SK-N-SH (cell line): Measurements from ENCODE around the gene EPHB2. TPM values are rescaled to one million over a fixed set of nuclear protein-coding genes. Genes with fewer than 3 reads are reported as not detected.

ENCODE experiments used
- CTCF ChIA-PET: fragments of 300-600, 350-600 bp; formaldehyde crosslinking; extraction: SDS; loops from one replicate; lab custom pipeline; 2021; lab: Yijun Ruan, JAX
- POLR2A ChIA-PET: fragments of 350-600 bp; sonication (Branson Sonifier 250); formaldehyde crosslinking; extraction: SDS; loops from one replicate; lab custom pipeline; 2020; ENCODE audit warnings: antibody characterized with exemption, inconsistent platforms; lab: Yijun Ruan, JAX
- DNase-seq: peaks from one replicate; pipeline ENCODE4 v3.0.0; 2012
- H2AFZ ChIP-seq: fragments of 200-600 bp; sonication (generic); 2 replicates; pipeline ENCODE4 v1.8.1; 2016; ENCODE audit warnings: antibody characterized with exemption, mild to moderate bottlenecking, low read depth
- H3F3A ChIP-seq: fragments of 200-600 bp; sonication (generic); replicated peaks from 2 replicates; pipeline ENCODE3; 2016; ENCODE audit warnings: antibody characterized with exemption, mild to moderate bottlenecking; ENCODE audit not compliant: insufficient read depth
- H3K27ac ChIP-seq, 2 experiments: fragments of 200-500 bp in 1 of 2; fragments of 200-600 bp in 1 of 2; sonication (Bioruptor generic) in 1 of 2; sonication (generic), shearing (Covaris generic) in 1 of 2; 2 replicates each; pipeline versions ENCODE4 v1.5.1 to v1.6.1; 2014 to 2016; ENCODE audit warnings: low read depth in 2 of 2, inconsistent platforms in 1 of 2, low read length in 1 of 2, mild to moderate bottlenecking in 1 of 2, mixed read lengths in 1 of 2
- H3K27me3 ChIP-seq: fragments of 200-600 bp; sonication (generic), shearing (Covaris generic); 2 replicates; pipeline ENCODE4 v1.6.1; 2016; ENCODE audit warnings: mixed run types; ENCODE audit not compliant: insufficient read depth
- H3K36me3 ChIP-seq, 2 experiments: fragments of 200-500 bp in 1 of 2; fragments of 200-600 bp in 1 of 2; sonication (Bioruptor generic) in 1 of 2; sonication (generic) in 1 of 2; replicated peaks in 1 of 2; 2 replicates each; pipeline versions ENCODE3 to v1.5.1; 2014 to 2016; ENCODE audit warnings: low read length in 1 of 2, mild to moderate bottlenecking in 1 of 2; ENCODE audit not compliant: insufficient read depth in 2 of 2, control insufficient read depth in 1 of 2
- H3K4me1 ChIP-seq, 2 experiments: fragments of 200-500 bp in 1 of 2; fragments of 200-600 bp in 1 of 2; sonication (Bioruptor generic) in 1 of 2; sonication (generic), shearing (Covaris generic) in 1 of 2; 2 replicates each; pipeline versions ENCODE4 v1.5.1 to v1.6.1; 2014 to 2016; ENCODE audit warnings: low read depth in 1 of 2, low read length in 1 of 2, mixed run types in 1 of 2; ENCODE audit not compliant: insufficient read depth in 2 of 2, control insufficient read depth in 1 of 2
- H3K4me2 ChIP-seq: fragments of 200-600 bp; sonication (generic), shearing (Covaris generic); 2 replicates; pipeline ENCODE4 v1.6.1; 2017; ENCODE audit warnings: mixed run types
- H3K4me3 ChIP-seq, 2 experiments: fragments of 200-500 bp in 1 of 2; fragments of 200-600 bp in 1 of 2; sonication (Bioruptor generic) in 1 of 2; sonication (generic), shearing (Covaris generic) in 1 of 2; 2 replicates each; pipeline versions ENCODE4 v1.5.1 to v1.8.1; 2014 to 2016; ENCODE audit warnings: low read depth in 2 of 2, inconsistent platforms in 1 of 2, low read length in 1 of 2, mild to moderate bottlenecking in 1 of 2, mixed read lengths in 1 of 2, moderate library complexity in 1 of 2
- H3K79me2 ChIP-seq: fragments of 200-600 bp; sonication (generic); 2 replicates; pipeline ENCODE4 v1.8.1; 2017; ENCODE audit warnings: mild to moderate bottlenecking; ENCODE audit not compliant: insufficient read depth
- H3K9ac ChIP-seq: fragments of 200-600 bp; sonication (generic); 2 replicates; pipeline ENCODE4 v1.6.1; 2017; ENCODE audit warnings: mixed run types
- H3K9me2 ChIP-seq: fragments of 200-600 bp; sonication (generic); 2 replicates; pipeline ENCODE4 v1.6.1; 2017; ENCODE audit warnings: mixed run types
- H3K9me3 ChIP-seq: fragments of 200-600 bp; sonication (generic); 2 replicates; pipeline ENCODE4 v1.6.1; 2017; ENCODE audit warnings: mixed run types, mild to moderate bottlenecking, moderate library complexity
- H4K20me1 ChIP-seq: fragments of 200-600 bp; sonication (generic); 2 replicates; pipeline ENCODE4 v1.6.1; 2017; ENCODE audit warnings: mild to moderate bottlenecking, mixed run types; ENCODE audit not compliant: insufficient read depth
- CHD2 ChIP-seq: fragments of 150-350 bp; IDR thresholded peaks from 2 replicates; pipeline ENCODE4 v1.6.1; 2018; ENCODE audit warnings: low read length; ENCODE audit not compliant: partially characterized antibody
- EZH2phosphoT487 ChIP-seq: fragments of 200-600 bp; sonication (generic); IDR thresholded peaks from 2 replicates; pipeline ENCODE4 v1.6.1; 2017; ENCODE audit warnings: low read depth, mixed run types, mild to moderate bottlenecking, antibody characterized with exemption, moderate library complexity, borderline replicate concordance
- FOXJ3 ChIP-seq: sonication (generic); formaldehyde crosslinking; IDR thresholded peaks from 2 replicates; pipeline ENCODE4 v1.5.1; 2020; ENCODE audit warnings: mild to moderate bottlenecking, missing genetic modification reagents
- GATA2 ChIP-seq: sonication (generic); formaldehyde crosslinking; IDR thresholded peaks from 2 replicates; pipeline ENCODE4 v1.5.0; 2020; ENCODE audit warnings: mild to moderate bottlenecking, missing genetic modification reagents
- IRF3 ChIP-seq: fragments of 150-350 bp; IDR thresholded peaks from 2 replicates; pipeline ENCODE4 v1.6.1; 2016; ENCODE audit warnings: mild to moderate bottlenecking, low read depth, low read length
- JUND ChIP-seq: IDR thresholded peaks from 2 replicates; pipeline ENCODE4 v1.4.0; 2012
- MEF2A ChIP-seq: IDR thresholded peaks from 2 replicates; pipeline ENCODE4 v1.4.0; 2012; ENCODE audit warnings: low read depth, borderline replicate concordance
- MXI1 ChIP-seq: IDR thresholded peaks from 2 replicates; pipeline ENCODE4 v1.6.1; 2012; ENCODE audit warnings: mild to moderate bottlenecking, low read depth, low read length, improper control_type of control experiment
- NFIC ChIP-seq: IDR thresholded peaks from 2 replicates; pipeline ENCODE4 v1.4.0; 2012; ENCODE audit warnings: borderline replicate concordance
- NRF1 ChIP-seq: IDR thresholded peaks from 2 replicates; pipeline ENCODE4 v1.6.1; 2012; ENCODE audit warnings: low read depth, mild to moderate bottlenecking, low read length
- PBX3 ChIP-seq: IDR thresholded peaks from 2 replicates; pipeline ENCODE4; 2012
- POLR2AphosphoS5 ChIP-seq: IDR thresholded peaks from 2 replicates; pipeline ENCODE4 v1.6.1; 2012; ENCODE audit warnings: low read depth, low read length
- RAD21 ChIP-seq: IDR thresholded peaks from 2 replicates; pipeline ENCODE4 v1.6.1; 2012; ENCODE audit warnings: mild to moderate bottlenecking, low read length
- RCOR1 ChIP-seq: fragments of 150-350 bp; IDR thresholded peaks from 2 replicates; pipeline ENCODE4 v1.6.1; 2017; ENCODE audit warnings: antibody characterized with exemption, low read length
- RFX5 ChIP-seq: IDR thresholded peaks from 2 replicates; pipeline ENCODE4 v1.6.1; 2012; ENCODE audit warnings: mild to moderate bottlenecking, improper control_type of control experiment, low read length
- SIN3A ChIP-seq: IDR thresholded peaks from 2 replicates; pipeline ENCODE4 v1.6.1; 2012; ENCODE audit warnings: low read depth, mild to moderate bottlenecking, low read length, moderate library complexity, borderline replicate concordance
- SMC3 ChIP-seq: IDR thresholded peaks from 2 replicates; pipeline ENCODE4 v1.6.1; 2012; ENCODE audit warnings: low read depth, low read length, improper control_type of control experiment
- TEAD4 ChIP-seq: IDR thresholded peaks from 2 replicates; pipeline ENCODE4 v1.4.0; 2012; ENCODE audit warnings: mild to moderate bottlenecking, borderline replicate concordance; ENCODE audit not compliant: insufficient read depth
- USF2 ChIP-seq: fragments of 150-350 bp; IDR thresholded peaks from 2 replicates; pipeline ENCODE4 v1.6.1; 2017; ENCODE audit warnings: antibody characterized with exemption, low read length, low read depth, borderline replicate concordance
- ZBTB33 ChIP-seq: IDR thresholded peaks from 2 replicates; pipeline ENCODE4 v1.4.0; 2012; ENCODE audit warnings: low read depth, borderline replicate concordance
- WGBS: methylation state at CpG from one replicate; pipeline ENCODE4 v1.1.6; 2017; ENCODE audit warnings: low lambda C conversion rate; 5-methylcytosine and 5-hydroxymethylcytosine counted together
- polyA plus RNA-seq, 3 experiments: library from polyadenylated mRNA; depleted of rRNA; stranded (reverse); fragments of >200 nt; gene quantifications; 2 replicates each; pipeline ENCODE4 v1.2.3, GENCODE V29; 2012

The EPHB2 gene
- polyA plus RNA-seq, 1 of the 3 experiments (the other 2 are of a cell fraction), result 25.2 TPM

- no peaks in the 10 kb centered on the region for H3K9me3 ChIP-seq
- peaks cover 20% of the 10 kb centered on the region; the same call in 1 of the 2 replicates for H3K79me2 ChIP-seq
- no peak overlapping the region for H3K4me3 ChIP-seq
- no peak overlapping the region for H3K27ac ChIP-seq
- H4K20me1 ChIP-seq, result peaks cover 4% of the 10 kb centered on the region; the same call in 1 of the 2 replicates
- CTCF ChIA-PET, result interaction anchor here (2.0 kb wide), 1 partner anchor 70 kb away, joined by 5 read pairs; no protein-coding TSS in a partner anchor
- H3K36me3 ChIP-seq, result no peaks in the 10 kb centered on the region
- no peaks in the 10 kb centered on the region for H3K9me2 ChIP-seq
- H2AFZ ChIP-seq, result no peak overlapping the region
- TF ChIP-seq SIN3A, result no peak
- no peak for TF ChIP-seq IRF3
- no peak for TF ChIP-seq SMC3
- TF ChIP-seq NRF1, result no peak
- no peak for TF ChIP-seq POLR2AphosphoS5
- TF ChIP-seq TEAD4, result no peak
- no peak for TF ChIP-seq RCOR1
- no peak for TF ChIP-seq MXI1
- TF ChIP-seq MEF2A, result no peak
- TF ChIP-seq ZBTB33, result no peak
- no peak for TF ChIP-seq GATA2 (CRISPR knock-in tag)
- TF ChIP-seq NFIC, result no peak
- TF ChIP-seq CHD2, result no peak
- no peak for TF ChIP-seq RAD21
- TF ChIP-seq EZH2phosphoT487, result no peak
- no peak for TF ChIP-seq FOXJ3 (CRISPR knock-in tag)
- TF ChIP-seq, all 33 proteins: peak for 0
- no peak for DNase-seq
- H3K4me1 ChIP-seq, result peaks cover 0 to 25% of the 10 kb centered on the region in 2 experiments; a peak in 1 of 4 replicates
- POLR2A ChIA-PET, result no interaction called here
- H3K4me2 ChIP-seq, result no peak overlapping the region
- H3F3A ChIP-seq, result no peaks in the 10 kb centered on the region
- H3K9ac ChIP-seq, result no peak overlapping the region
- H3K27me3 ChIP-seq, result no peaks in the 10 kb centered on the region
These were observed 64.2 kb downstream of the EPHB2 start for GRCh38 chr1:22774833-22775182.

GRCh38 chr1:22775478-22775877, 64.8 kb downstream of the EPHB2 start:
- H4K20me1 ChIP-seq, result peaks cover 11% of the 10 kb centered on the region; the same call in 1 of the 2 replicates
- TF ChIP-seq JUND, result no peak
- no peak for TF ChIP-seq USF2
- TF ChIP-seq ZBTB33, result no peak
- no peak for TF ChIP-seq RFX5
- TF ChIP-seq PBX3, result no peak
- no peak for TF ChIP-seq NRF1
- TF ChIP-seq, all 33 proteins: peak for 0
- CTCF ChIA-PET, result interaction anchor here (1.0 kb wide), 1 partner anchor 72 kb away, joined by 3 read pairs; no protein-coding TSS in a partner anchor

More at GRCh38 chr1:22775478-22775877, 64.8 kb downstream of the EPHB2 start:
- Histone ChIP-seq H3K9me3 (no peaks in the 10 kb centered on the region), H3K79me2 (peaks cover 24% of the 10 kb centered on the region; the same call in 1 of the 2 replicates), H3K9me2 (no peaks in the 10 kb centered on the region), H3K4me1 (peaks cover 0 to 30% of the 10 kb centered on the region in 2 experiments; a peak in 1 of 4 replicates), H2AFZ (no peak overlapping the region), H3K4me2 (no peak overlapping the region), H3K27me3 (no peaks in the 10 kb centered on the region), H3K9ac (no peak overlapping the region), H3K4me3 (no peak overlapping the region), H3F3A (no peaks in the 10 kb centered on the region), H3K27ac (no peak overlapping the region), H3K36me3 (no peaks in the 10 kb centered on the region)
- 93% methylated on average over 2 of the region's 7 CpGs for WGBS
- DNase-seq, result no peak
- POLR2A ChIA-PET, result no interaction called here
